HL-60 (cell line): ENCODE results near the gene PRR33.

ENCODE experiments used
- CTCF ChIP-seq: IDR thresholded peaks from one replicate; pipeline ENCODE4 v1.5.1; 2011; ENCODE audit warnings: low read length, control low read depth, inconsistent platforms; ENCODE audit not compliant: insufficient read depth
- REST ChIP-seq: IDR thresholded peaks from 2 replicates; pipeline ENCODE4 v1.6.1; 2012; ENCODE audit warnings: low read depth; ENCODE audit not compliant: insufficient replicate concordance

DNA sequence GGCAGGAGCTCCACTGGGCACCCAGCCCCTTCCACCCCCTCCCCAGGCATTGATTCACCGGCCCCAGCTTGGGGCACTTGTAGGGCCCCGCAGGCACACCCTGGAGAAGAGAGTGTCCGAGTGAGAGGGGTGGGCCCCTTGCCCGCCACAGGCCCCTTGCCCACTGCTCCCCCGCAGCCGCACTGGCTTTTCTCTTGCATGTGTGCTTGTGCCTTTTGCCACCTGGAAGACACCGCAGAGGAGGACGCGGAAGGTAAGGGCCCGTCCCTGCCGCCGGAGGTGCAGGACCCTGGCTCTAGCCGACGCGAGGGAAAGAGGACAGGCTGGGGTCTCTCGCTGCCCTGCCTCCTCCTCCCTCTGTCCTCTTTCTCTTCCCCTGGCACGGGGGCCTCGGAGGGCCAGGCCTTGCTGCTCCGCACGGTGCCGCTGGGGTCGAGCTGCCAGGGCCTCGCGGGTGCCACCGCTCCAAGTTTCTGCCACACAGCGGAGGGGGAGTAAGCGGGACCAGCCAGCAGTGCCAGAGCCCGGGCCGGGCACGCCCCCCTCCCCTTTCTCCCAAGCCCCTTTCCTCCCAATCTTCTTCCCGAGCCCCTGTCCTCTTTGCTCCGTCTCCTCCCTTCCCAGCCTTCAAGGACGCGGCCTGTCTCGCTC is 37.3 kb upstream of the PRR33 start:
- TF ChIP-seq CTCF, result no peak
- TF ChIP-seq REST, result no peak
